ENCODE measurements around the gene TBXA2R.

The TBXA2R gene

DNA sequence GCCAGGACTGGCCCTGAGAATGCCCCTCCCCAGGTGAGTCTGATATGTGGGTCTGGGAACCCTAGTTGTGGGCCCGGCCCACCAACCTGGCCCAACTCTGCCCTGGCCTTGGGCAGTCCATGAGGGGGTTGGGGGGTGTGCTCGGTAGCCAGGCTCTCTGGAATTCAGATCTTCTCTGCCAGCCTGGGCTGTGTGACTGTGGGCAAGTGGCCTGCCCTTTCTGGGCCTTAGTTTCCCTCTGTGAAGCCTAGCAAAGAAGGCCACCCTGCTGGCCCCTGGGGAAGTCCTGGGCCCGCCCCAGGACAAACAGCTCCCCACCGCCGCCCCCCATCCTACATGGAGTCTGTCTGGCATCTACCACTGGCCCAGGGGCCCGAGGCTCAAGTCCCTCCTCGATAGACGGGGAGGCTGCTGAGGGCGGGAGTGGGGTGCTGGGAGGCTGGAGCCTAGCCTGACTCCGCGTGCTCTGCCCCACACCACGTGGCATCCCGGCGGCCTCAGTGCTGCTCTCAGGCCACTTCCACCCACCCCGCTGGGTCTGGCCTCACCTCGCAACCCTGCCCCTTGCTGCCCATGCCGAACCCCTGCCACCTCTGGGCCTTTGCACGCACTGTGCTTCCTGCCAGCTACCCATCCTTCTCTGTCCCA lies 8.3 kb upstream of the TBXA2R start:
- H3K36me3 Mint-ChIP-seq: peaks cover 2% of the 10 kb centered on the region
- H3K4me1 Mint-ChIP-seq: peaks cover 14% of the 10 kb centered on the region
- no peaks in the 10 kb centered on the region for H3K9me3 Mint-ChIP-seq
- H3K4me3 Mint-ChIP-seq: no peak overlapping the region
- H3K27ac Mint-ChIP-seq: no peak overlapping the region
- H3K27me3 Mint-ChIP-seq: no peaks in the 10 kb centered on the region

DNA sequence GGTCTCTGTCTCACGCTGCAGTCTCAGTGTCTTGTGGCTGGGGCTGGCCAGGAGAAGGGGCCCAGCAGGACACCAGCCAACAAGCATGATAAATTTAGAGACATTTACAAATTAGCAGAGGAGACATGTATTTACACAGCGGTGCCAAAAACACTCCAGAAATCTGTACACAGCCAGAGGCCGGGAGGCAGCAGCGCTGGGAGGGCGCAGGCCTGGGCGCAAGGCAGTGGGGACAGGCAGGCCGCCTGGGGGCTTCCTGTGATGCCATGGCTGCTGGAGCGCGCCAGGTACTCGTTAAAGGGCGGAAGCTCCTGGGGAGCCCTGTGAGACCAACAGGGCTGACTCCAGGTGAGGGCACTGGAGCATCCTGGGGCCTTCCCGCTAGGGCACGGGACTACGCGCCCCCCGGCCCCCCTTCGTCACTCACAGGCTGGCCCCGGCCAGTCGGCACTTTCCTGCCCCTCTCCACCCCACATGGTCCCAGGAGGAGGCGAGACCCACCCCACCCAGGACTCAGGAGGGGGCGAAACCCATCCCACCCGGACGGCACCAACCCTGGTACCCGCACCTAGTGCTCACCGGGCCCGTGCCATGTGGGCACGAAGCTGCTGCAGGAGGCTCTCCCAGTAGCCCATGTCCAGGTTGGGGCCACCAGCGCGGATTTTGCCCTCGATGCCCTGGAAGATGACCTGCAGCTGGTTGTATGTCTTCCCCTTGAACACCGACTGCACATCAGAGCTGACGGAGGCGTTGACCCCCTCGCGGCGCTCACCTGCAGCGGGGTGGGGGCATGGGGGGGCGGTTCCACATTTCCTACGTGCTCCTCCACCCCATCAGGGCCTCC lies 7.4 kb upstream of the TBXA2R start:
- Mint-ChIP-seq H3K36me3 (peaks cover 2% of the 10 kb centered on the region), H3K9me3 (no peaks in the 10 kb centered on the region), H3K27me3 (no peaks in the 10 kb centered on the region), H3K4me1 (peaks cover 14% of the 10 kb centered on the region), H3K27ac (no peak overlapping the region), H3K4me3 (no peak overlapping the region)

DNA sequence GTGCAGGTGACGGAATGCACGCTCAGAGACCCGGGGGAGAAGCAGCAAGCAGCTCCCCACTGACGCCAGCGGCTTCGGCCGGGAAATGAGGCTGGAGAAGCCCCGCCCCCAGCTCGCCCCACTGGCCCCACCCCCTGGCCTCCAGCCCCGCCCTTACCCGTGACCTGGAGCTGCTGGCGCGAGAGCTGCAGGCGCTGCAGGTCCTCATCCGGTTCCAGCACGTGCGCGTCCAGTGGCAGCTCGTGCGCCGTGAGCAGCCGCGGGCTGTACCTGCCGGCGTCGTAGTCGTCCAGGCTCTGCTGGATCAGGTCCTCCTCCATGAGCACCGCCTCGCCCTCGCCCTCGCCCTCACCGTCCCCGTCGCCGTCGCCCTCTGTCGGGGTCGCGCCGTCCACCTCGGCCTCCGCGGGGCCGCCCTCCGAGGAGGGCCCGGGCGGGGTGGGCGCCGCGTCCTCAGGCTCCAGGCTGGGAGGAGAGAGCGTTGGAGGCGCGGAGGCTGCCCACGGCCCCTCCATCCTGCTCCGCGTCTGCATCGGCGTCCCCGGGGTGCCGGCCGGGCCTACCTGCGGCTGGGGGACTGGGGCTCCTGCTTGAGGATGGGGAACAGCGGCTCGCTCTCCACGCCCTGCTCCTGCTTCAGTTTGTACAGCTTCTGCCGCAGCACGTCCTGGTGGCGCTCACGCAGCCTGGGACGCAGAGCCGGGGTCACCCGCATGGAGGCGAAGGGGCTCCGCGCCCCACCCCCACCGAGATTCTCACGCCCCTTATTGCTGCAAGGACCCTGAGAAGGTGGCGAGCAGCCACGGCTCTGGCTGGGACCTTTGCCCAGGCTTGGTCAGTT lies 6.4 kb upstream of the TBXA2R start:
- H3K4me3 Mint-ChIP-seq: no peak overlapping the region
- H3K27me3 Mint-ChIP-seq: no peaks in the 10 kb centered on the region
- peaks cover 15% of the 10 kb centered on the region for H3K4me1 Mint-ChIP-seq
- H3K9me3 Mint-ChIP-seq: no peaks in the 10 kb centered on the region
- H3K27ac Mint-ChIP-seq: no peak overlapping the region
- H3K36me3 Mint-ChIP-seq: peaks cover 2% of the 10 kb centered on the region

DNA sequence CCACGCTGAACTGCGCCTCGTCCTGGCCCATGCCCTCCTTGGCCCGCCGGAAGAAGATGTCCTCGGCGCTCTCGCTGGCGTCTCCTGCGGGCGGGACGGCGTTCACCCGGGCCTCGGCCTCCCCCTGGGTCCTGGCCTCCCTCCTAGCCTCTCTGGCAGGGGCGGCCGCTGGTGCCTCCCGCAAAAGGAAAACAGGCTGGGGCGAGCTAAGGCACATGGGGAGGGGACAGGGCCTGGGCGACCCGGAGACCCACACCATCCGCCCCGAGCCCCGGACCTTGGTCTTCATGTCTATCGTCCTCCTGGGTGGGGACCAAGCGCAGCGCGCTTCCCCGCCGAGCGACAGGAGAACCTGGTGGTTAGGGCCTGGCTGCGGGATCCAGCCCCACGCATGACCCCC lies 5.7 kb upstream of the TBXA2R start:
- H3K9me3 Mint-ChIP-seq: no peaks in the 10 kb centered on the region
- H3K27me3 Mint-ChIP-seq: no peaks in the 10 kb centered on the region
- H3K27ac Mint-ChIP-seq: no peak overlapping the region
- no peak overlapping the region for H3K4me3 Mint-ChIP-seq
- H3K36me3 Mint-ChIP-seq: peaks cover 2% of the 10 kb centered on the region
- H3K4me1 Mint-ChIP-seq: peaks cover 12% of the 10 kb centered on the region

DNA sequence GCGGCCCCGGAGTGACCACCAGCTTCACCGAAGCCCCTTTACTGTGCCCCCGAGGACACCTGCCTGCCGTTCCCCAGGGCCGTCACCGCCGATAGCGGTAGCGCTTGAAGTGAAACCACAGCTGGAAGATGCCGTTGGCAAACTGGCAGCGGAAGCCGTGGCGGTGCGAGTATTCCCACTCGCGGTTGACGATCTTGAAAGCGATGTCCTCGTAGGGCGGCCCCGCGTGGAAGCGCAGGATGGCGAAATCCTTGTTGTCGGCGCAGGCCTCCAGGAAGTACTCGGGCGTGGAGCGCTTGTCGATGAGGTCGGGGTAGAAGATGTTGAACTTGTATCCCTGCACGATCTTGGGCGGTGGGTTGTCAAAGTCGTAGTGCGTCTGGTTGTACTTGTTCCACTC lies 5.2 kb upstream of the TBXA2R start:
- Mint-ChIP-seq H3K4me3 (no peak overlapping the region), H3K27ac (no peak overlapping the region), H3K36me3 (peaks cover 2% of the 10 kb centered on the region)

GRCh38 chr19:3610745-3611717 lies 4.4 kb upstream of the TBXA2R start:
- H3K4me1 Mint-ChIP-seq: peaks cover 8% of the 10 kb centered on the region
- H3K27me3 Mint-ChIP-seq: no peaks in the 10 kb centered on the region
- peaks cover 2% of the 10 kb centered on the region for H3K36me3 Mint-ChIP-seq
- no peak overlapping the region for H3K27ac Mint-ChIP-seq
- H3K9me3 Mint-ChIP-seq: no peaks in the 10 kb centered on the region
- no peak overlapping the region for H3K4me3 Mint-ChIP-seq

More for the DNA sequence above, 5.2 kb upstream of the TBXA2R start:
- H3K27me3 Mint-ChIP-seq: no peaks in the 10 kb centered on the region
- H3K9me3 Mint-ChIP-seq: no peaks in the 10 kb centered on the region
- H3K4me1 Mint-ChIP-seq: peaks cover 8% of the 10 kb centered on the region

DNA sequence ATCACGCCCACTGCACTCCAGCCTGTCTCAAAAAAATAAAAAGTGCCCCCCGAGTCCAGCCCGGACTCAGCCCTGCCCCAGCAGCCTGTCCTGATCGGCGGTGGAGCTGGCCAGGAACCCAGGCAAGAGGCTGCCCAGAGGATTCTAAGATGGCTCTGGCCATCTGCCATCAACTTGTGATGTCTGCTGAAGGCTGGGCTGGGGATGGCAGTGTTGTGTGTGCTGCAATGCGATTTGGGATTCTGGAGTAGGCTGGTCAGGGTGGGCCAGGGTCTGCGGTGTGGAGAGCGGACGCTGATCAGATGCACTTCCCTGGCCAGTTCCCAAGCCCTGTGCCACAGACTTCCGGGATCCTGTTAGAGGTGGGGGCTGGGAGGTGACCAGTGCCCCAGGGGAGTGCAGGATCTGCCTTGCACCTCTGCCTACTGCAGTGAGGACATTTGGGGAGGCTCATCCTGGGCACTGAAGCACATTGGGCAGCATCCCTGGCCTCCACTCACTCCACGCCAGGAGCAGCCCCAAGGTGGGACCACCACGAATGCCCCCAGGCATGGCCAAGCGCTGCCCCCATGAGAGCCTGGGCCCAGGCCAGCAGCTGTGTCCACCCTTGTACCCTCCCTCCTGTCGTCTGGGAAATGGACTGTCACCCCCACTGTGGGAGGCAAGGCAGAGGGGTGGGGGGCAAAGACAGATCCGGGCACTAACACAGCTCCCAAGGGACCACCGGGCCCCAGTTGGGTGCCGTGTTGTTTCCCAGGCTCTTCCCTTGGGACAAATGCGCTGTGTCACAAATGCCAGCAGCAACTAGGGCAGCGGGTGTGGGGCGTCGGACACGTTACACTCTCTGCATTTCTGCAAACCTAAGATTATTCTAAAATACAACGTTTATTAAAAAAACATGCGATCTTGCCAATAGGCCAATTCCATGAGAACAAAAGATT lies 3.4 kb upstream of the TBXA2R start:
- peaks cover 2% of the 10 kb centered on the region for H3K36me3 Mint-ChIP-seq
- H3K4me3 Mint-ChIP-seq: no peak overlapping the region
- H3K27me3 Mint-ChIP-seq: no peaks in the 10 kb centered on the region
- no peak overlapping the region for H3K27ac Mint-ChIP-seq
- H3K9me3 Mint-ChIP-seq: no peaks in the 10 kb centered on the region
- H3K4me1 Mint-ChIP-seq: peaks cover 8% of the 10 kb centered on the region

DNA sequence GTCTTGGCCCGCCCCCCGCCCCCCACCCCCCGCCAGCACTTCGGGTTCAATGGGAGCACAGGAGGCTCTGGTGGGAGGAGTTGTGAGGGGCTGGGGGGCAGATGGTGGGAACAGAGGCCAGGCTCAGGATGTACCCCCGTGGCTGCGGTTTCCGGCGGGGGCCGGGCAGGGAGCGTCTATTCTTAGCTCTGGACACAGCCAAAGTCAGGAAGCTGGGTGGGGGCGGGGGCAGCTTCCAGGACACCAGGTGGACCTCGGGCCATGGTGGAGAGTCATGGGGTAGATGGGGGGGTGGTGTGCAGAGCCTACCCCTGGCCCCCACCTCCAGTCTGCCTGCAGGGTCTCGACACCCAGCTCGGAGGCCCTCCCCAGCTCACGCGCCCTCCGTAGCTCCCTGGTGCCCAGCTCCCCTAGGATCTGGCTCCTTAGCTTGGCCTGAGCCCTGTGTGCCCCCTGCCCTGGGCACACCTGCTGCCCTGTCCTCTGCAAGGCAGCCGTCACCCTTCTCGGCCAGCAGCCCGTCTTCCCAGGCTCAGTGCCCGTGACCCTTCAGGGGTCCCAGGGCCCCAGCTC lies 2.2 kb upstream of the TBXA2R start:
- no peaks in the 10 kb centered on the region for H3K9me3 Mint-ChIP-seq
- H3K27ac Mint-ChIP-seq: no peak overlapping the region
- H3K36me3 Mint-ChIP-seq: peaks cover 2% of the 10 kb centered on the region
- H3K27me3 Mint-ChIP-seq: no peaks in the 10 kb centered on the region
- peaks cover 8% of the 10 kb centered on the region for H3K4me1 Mint-ChIP-seq
- H3K4me3 Mint-ChIP-seq: no peak overlapping the region

GRCh38 chr19:3608079-3608641 lies 1.5 kb upstream of the TBXA2R start:
- H3K9me3 Mint-ChIP-seq: no peaks in the 10 kb centered on the region
- peaks cover 8% of the 10 kb centered on the region for H3K4me1 Mint-ChIP-seq
- H3K4me3 Mint-ChIP-seq: no peak overlapping the region
- no peaks in the 10 kb centered on the region for H3K27me3 Mint-ChIP-seq
- peaks cover 2% of the 10 kb centered on the region for H3K36me3 Mint-ChIP-seq
- H3K27ac Mint-ChIP-seq: peak overlapping the region; percentile 43

DNA sequence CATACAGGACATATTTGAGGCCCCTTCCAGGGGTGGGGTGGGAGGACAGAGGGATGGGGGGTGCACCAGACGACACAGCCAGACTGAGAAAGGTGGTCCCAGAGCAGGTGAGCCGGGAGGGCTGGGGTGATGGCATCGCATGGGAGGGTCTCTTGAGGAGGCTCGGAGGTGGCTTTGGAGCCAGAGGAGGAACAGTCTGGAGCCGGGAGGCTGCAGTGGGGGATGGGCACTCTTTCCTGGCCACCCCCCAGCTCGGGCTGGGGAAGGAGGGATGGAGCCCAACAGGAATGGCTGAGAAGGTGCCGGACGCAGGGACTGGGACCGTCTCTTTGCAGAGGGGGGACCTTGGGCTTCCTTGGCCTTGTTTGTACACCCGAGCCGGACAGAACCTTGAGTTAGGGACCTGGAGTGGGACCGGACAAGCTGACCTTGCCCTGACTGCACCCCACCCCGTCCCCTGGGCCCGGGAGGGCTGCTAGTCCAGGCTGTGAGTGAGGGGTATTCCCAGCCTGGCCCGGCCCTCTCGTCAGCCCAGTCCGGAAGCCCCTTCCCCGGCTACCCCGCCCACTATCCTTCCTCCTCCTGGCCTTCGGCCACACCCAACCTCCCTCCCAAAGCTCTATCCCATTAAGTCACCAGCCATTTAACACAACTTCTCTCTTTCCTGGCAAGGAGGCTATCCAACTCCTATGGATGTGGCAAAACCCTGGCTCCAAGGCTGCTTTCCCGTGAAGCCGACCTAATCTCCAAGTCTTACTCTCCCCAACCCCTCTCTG lies 816 bp upstream of the TBXA2R start:
- H3K36me3 Mint-ChIP-seq: peaks cover 2% of the 10 kb centered on the region
- no peak overlapping the region for H3K4me3 Mint-ChIP-seq
- peaks cover 8% of the 10 kb centered on the region for H3K4me1 Mint-ChIP-seq
- no peaks in the 10 kb centered on the region for H3K27me3 Mint-ChIP-seq
- peak overlapping the region; percentile 43 for H3K27ac Mint-ChIP-seq
- H3K9me3 Mint-ChIP-seq: no peaks in the 10 kb centered on the region

GRCh38 chr19:3606174-3606689 lies 443 bp downstream of the TBXA2R start:
- Mint-ChIP-seq H3K27ac (no peak overlapping the region), H3K36me3 (no peaks in the 10 kb centered on the region), H3K27me3 (no peaks in the 10 kb centered on the region), H3K9me3 (no peaks in the 10 kb centered on the region), H3K4me3 (no peak overlapping the region), H3K4me1 (peaks cover 8% of the 10 kb centered on the region)

GRCh38 chr19:3605770-3606169 lies 905 bp downstream of the TBXA2R start:
- Mint-ChIP-seq H3K36me3 (no peaks in the 10 kb centered on the region), H3K4me1 (peaks cover 8% of the 10 kb centered on the region), H3K9me3 (no peaks in the 10 kb centered on the region), H3K4me3 (no peak overlapping the region), H3K27me3 (no peaks in the 10 kb centered on the region), H3K27ac (no peak overlapping the region)

DNA sequence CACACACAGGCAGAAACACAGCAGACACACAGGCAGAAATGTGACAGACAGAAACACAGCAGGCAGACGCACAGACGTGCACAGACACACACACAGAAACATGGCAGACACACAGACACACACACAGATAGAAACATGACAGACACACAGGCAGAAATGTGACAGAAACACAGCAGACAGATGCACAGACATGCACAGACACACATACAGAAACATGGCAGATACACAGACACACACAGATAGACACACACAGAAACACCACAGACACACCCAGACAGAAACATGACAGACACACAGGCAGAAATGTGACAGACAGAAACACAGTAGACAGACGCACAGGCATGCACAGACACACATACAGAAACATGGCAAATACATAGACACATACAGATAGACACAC lies 1.3 kb downstream of the TBXA2R start:
- Mint-ChIP-seq H3K4me3 (no peak overlapping the region), H3K4me1 (peaks cover 8% of the 10 kb centered on the region), H3K27ac (no peak overlapping the region), H3K36me3 (no peaks in the 10 kb centered on the region), H3K9me3 (no peaks in the 10 kb centered on the region), H3K27me3 (no peaks in the 10 kb centered on the region)

Data from activated naive CD4-positive, alpha-beta T cell treated with anti-CD3 and anti-CD28 coated beads, Interleukin-2, amount 50 U/mL, for 24 hours (primary cell).